ENCODE results near the gene GXYLT1.

- TF ChIP-seq CTCF (IDR thresholded peaks at IDR 0.05 in 8 of 11, conservative IDR thresholded peaks at IDR 0.05 in 3 of 11) (no peak), POLR2A (IDR thresholded peaks at IDR 0.05) (no peak)
These were observed 36.4 kb upstream of the GXYLT1 start for GRCh38 chr12:42180990-42181596.

All from spleen (tissue), 7 donors.